A549 (cell line): ENCODE results near the gene TMEM8B.

Experiments used
- ATOH8 ChIP-seq: fragments of 250-450 bp; sonication (Bioruptor Pico); IDR thresholded peaks from 2 replicates; pipeline ENCODE4 v1.5.0; 2020; ENCODE audit warnings: low read depth, mild to moderate bottlenecking, moderate library complexity
- CHD2 ChIP-seq: fragments of 150-350 bp; IDR thresholded peaks from 2 replicates; pipeline ENCODE4 v1.6.1; 2014; ENCODE audit warnings: low read length; ENCODE audit not compliant: partially characterized antibody
- CTCF ChIP-seq: fragments of >200 bp; sonication (Bioruptor Twin); formaldehyde crosslinking; IDR thresholded peaks from 3 replicates; pipeline ENCODE4 v1.5.1; 2016
- E2F6 ChIP-seq: IDR thresholded peaks from 2 replicates; pipeline ENCODE4 v1.6.1; 2012; ENCODE audit warnings: low read depth, borderline replicate concordance
- ELK1 ChIP-seq: fragments of 150-350 bp; IDR thresholded peaks from 2 replicates; pipeline ENCODE4 v1.6.1; 2014; ENCODE audit warnings: low read depth, mild to moderate bottlenecking, low read length
- HOXA7 ChIP-seq: fragments of 250-450 bp; sonication (Bioruptor Pico); IDR thresholded peaks from 2 replicates; pipeline ENCODE4 v1.5.0; 2020; ENCODE audit warnings: mild to moderate bottlenecking, moderate library complexity
- HOXB5 ChIP-seq: fragments of 250-450 bp; sonication (Bioruptor Pico); IDR thresholded peaks from 2 replicates; pipeline ENCODE4 v1.5.0; 2020; ENCODE audit warnings: mild to moderate bottlenecking, moderate library complexity
- JUN ChIP-seq, 2 experiments: fragments of >200 bp; sonication (Bioruptor Twin); formaldehyde crosslinking; IDR thresholded peaks; 2 replicates in 1 of 2; 3 replicates in 1 of 2; pipeline ENCODE4 v1.6.1; 2016 to 2017
- MAX ChIP-seq: IDR thresholded peaks from 2 replicates; pipeline ENCODE4 v1.6.1; 2012
- NR3C1 ChIP-seq: fragments of >200 bp; sonication (Bioruptor Twin); formaldehyde crosslinking; IDR thresholded peaks from 3 replicates; pipeline ENCODE4 v1.6.1; 2017
- POLR2A ChIP-seq: IDR thresholded peaks from 2 replicates; pipeline ENCODE4 v1.6.1; 2012; ENCODE audit warnings: mild to moderate bottlenecking, low read length
- POLR2AphosphoS2 ChIP-seq: conservative IDR thresholded peaks from 2 replicates; pipeline ENCODE4 v1.6.1; 2012; ENCODE audit warnings: low read length, improper control_type of control experiment, inconsistent platforms
- RCOR1 ChIP-seq: fragments of 150-350 bp; IDR thresholded peaks from 2 replicates; pipeline ENCODE4 v1.6.1; 2014; ENCODE audit warnings: antibody characterized with exemption, low read length, low read depth
- ZNF302 ChIP-seq: fragments of 250-450 bp; sonication (Bioruptor Pico); IDR thresholded peaks from 2 replicates; pipeline ENCODE4 v1.9.0; 2021; ENCODE audit warnings: inconsistent platforms, mild to moderate bottlenecking, moderate library complexity

GRCh38 chr9:35864695-35865255, 35.7 kb downstream of the TMEM8B start:
- no peak for TF ChIP-seq CTCF
- TF ChIP-seq HOXB5: no peak
- TF ChIP-seq ATOH8 (CRISPR knock-in tag): no peak
- no peak for TF ChIP-seq NR3C1
- no peak for TF ChIP-seq CHD2
- TF ChIP-seq RCOR1: no peak
- no peak for TF ChIP-seq ELK1
- TF ChIP-seq HOXA7: no peak
- no peak for TF ChIP-seq JUN (IDR thresholded peaks at IDR 0.05)
- TF ChIP-seq POLR2A: no peak
- TF ChIP-seq POLR2AphosphoS2: no peak
- no peak for TF ChIP-seq E2F6
- no peak for TF ChIP-seq ZNF302 (CRISPR knock-in tag)
- no peak for TF ChIP-seq MAX
